T-helper 1 cell treated with Interleukin-12 subunit alpha and Interleukin-12 subunit beta and Interleukin-4 antibody, amounts not matched to agents 30 μg/mL and 1 μg/mL, for 36 hours (primary cell): ENCODE measurements around the gene IFT122.
"Not testable (repeated sequence)": the region's sequence is repeated elsewhere in the genome, so short reads cannot be mapped to it uniquely, and the experiment has no call there.

ENCODE experiments used
- H3K27ac Mint-ChIP-seq: one replicate; pipeline ENCODE4 v1.8.0; 2021; ENCODE audit warnings: mild to moderate bottlenecking, mixed read lengths
- H3K27me3 Mint-ChIP-seq: one replicate; pipeline ENCODE4 v1.8.0; 2021; ENCODE audit warnings: low read depth, mixed read lengths
- H3K36me3 Mint-ChIP-seq: one replicate; pipeline ENCODE4 v1.8.0; 2021; ENCODE audit warnings: low read depth, mixed read lengths
- H3K4me1 Mint-ChIP-seq: one replicate; pipeline ENCODE4 v1.8.0; 2021; ENCODE audit warnings: low read depth, mixed read lengths
- H3K4me3 Mint-ChIP-seq: one replicate; pipeline ENCODE4 v1.8.0; 2021; ENCODE audit warnings: mild to moderate bottlenecking, moderate library complexity, mixed read lengths
- H3K9me3 Mint-ChIP-seq: one replicate; pipeline ENCODE4 v1.8.0; 2021; ENCODE audit warnings: mixed read lengths

IFT122 gene, protein sequence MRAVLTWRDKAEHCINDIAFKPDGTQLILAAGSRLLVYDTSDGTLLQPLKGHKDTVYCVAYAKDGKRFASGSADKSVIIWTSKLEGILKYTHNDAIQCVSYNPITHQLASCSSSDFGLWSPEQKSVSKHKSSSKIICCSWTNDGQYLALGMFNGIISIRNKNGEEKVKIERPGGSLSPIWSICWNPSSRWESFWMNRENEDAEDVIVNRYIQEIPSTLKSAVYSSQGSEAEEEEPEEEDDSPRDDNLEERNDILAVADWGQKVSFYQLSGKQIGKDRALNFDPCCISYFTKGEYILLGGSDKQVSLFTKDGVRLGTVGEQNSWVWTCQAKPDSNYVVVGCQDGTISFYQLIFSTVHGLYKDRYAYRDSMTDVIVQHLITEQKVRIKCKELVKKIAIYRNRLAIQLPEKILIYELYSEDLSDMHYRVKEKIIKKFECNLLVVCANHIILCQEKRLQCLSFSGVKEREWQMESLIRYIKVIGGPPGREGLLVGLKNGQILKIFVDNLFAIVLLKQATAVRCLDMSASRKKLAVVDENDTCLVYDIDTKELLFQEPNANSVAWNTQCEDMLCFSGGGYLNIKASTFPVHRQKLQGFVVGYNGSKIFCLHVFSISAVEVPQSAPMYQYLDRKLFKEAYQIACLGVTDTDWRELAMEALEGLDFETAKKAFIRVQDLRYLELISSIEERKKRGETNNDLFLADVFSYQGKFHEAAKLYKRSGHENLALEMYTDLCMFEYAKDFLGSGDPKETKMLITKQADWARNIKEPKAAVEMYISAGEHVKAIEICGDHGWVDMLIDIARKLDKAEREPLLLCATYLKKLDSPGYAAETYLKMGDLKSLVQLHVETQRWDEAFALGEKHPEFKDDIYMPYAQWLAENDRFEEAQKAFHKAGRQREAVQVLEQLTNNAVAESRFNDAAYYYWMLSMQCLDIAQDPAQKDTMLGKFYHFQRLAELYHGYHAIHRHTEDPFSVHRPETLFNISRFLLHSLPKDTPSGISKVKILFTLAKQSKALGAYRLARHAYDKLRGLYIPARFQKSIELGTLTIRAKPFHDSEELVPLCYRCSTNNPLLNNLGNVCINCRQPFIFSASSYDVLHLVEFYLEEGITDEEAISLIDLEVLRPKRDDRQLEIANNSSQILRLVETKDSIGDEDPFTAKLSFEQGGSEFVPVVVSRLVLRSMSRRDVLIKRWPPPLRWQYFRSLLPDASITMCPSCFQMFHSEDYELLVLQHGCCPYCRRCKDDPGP

GRCh38 chr3:129439817-129440617 lies at the start of gene IFT122, which contains the start of gene MBD4:
TSS of gene IFT122 (plus strand) at chr3:129440224. CDS start at chr3:129440331, 107 bp downstream.
TSS of gene MBD4 (minus strand) at chr3:129439948. CDS start at chr3:129439833, 115 bp downstream.
- Mint-ChIP-seq H3K27me3 (no peaks in the 10 kb centered on the region), H3K36me3 (peaks cover 35% of the 10 kb centered on the region), H3K4me3 (peak within 1 kb of the TSS; percentile 95), H3K27ac (peak within 1 kb of the TSS; percentile 98), H3K9me3 (no peaks in the 10 kb centered on the region), H3K4me1 (peaks cover 60% of the 10 kb centered on the region)

- H3K9me3 Mint-ChIP-seq, H3K4me3 Mint-ChIP-seq, H3K27ac Mint-ChIP-seq, H3K27me3 Mint-ChIP-seq, H3K4me1 Mint-ChIP-seq: not testable (repeated sequence)
- H3K36me3 Mint-ChIP-seq = peaks cover 31% of the 10 kb centered on the region
Measured at GRCh38 chr3:129391583-129391982, 48.4 kb upstream of the IFT122 start.

GRCh38 chr3:129392106-129392887 lies 47.7 kb upstream of the IFT122 start:
- H3K4me1 Mint-ChIP-seq, H3K4me3 Mint-ChIP-seq, H3K27me3 Mint-ChIP-seq, H3K9me3 Mint-ChIP-seq, H3K27ac Mint-ChIP-seq: not testable (repeated sequence)
- peaks cover 28% of the 10 kb centered on the region for H3K36me3 Mint-ChIP-seq

DNA sequence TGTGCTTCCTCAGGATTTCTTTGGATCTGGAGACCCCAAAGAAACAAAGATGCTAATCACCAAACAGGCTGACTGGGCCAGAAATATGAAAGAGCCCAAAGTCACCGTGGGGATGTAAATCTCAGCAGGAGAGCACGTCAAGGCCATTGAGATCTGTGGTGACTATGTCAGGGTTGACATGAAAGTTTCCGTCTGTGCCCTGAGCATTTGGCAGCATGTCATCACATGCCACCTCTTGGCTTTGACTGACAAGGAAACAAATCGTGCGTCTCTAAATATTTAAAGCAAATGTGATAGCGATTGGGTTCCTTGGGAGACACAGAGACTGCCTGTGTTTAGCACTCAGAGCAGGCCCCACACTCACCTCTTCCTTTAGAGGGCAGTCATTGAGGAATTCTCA lies 46.8 kb upstream of the IFT122 start:
- Mint-ChIP-seq H3K27ac (no peak overlapping the region), H3K27me3 (no peaks in the 10 kb centered on the region)

GRCh38 chr3:129393760-129394564 lies 46.1 kb upstream of the IFT122 start:
- H3K27ac Mint-ChIP-seq, H3K9me3 Mint-ChIP-seq, H3K27me3 Mint-ChIP-seq, H3K4me3 Mint-ChIP-seq: not testable (repeated sequence)
- peaks cover 18% of the 10 kb centered on the region for H3K36me3 Mint-ChIP-seq
- peaks cover 22% of the 10 kb centered on the region for H3K4me1 Mint-ChIP-seq

More for the DNA sequence above, 46.8 kb upstream of the IFT122 start:
- H3K4me3 Mint-ChIP-seq = no peak overlapping the region
- H3K4me1 Mint-ChIP-seq = peaks cover 16% of the 10 kb centered on the region
- no peaks in the 10 kb centered on the region for H3K9me3 Mint-ChIP-seq
- peaks cover 19% of the 10 kb centered on the region for H3K36me3 Mint-ChIP-seq

DNA sequence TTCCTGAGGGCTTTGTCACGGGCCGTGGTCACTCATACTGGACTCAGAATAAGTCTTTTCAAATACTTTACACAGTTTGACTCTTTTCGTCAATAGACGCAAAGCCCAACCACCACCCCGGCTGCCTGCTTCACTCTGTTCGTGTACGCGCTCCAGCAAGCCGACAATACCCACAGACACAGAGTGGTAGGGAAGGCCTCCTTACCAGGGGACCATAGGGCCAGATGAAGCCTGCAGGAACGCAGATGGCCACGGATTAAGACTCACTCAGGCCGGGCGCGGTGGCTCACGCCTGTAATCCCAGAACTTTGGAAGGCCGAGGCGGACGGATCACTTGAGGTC lies 41.2 kb upstream of the IFT122 start:
- Mint-ChIP-seq H3K4me1 (peaks cover 27% of the 10 kb centered on the region), H3K27me3 (no peaks in the 10 kb centered on the region), H3K9me3 (no peaks in the 10 kb centered on the region), H3K4me3 (peak overlapping the region; percentile 97), H3K36me3 (peaks cover 9% of the 10 kb centered on the region), H3K27ac (peak overlapping the region; percentile 94)

- Mint-ChIP-seq H3K9me3 (no peaks in the 10 kb centered on the region), H3K4me3 (peak overlapping the region; percentile 97), H3K4me1 (peaks cover 27% of the 10 kb centered on the region), H3K36me3 (peaks cover 8% of the 10 kb centered on the region), H3K27ac (peak overlapping the region; percentile 94), H3K27me3 (no peaks in the 10 kb centered on the region)
Measured at GRCh38 chr3:129399145-129399894, 40.7 kb upstream of the IFT122 start.

- peaks cover 3% of the 10 kb centered on the region for H3K36me3 Mint-ChIP-seq
- no peaks in the 10 kb centered on the region for H3K27me3 Mint-ChIP-seq
- peak overlapping the region; percentile 97 for H3K4me3 Mint-ChIP-seq
- H3K4me1 Mint-ChIP-seq = peaks cover 24% of the 10 kb centered on the region
- no peaks in the 10 kb centered on the region for H3K9me3 Mint-ChIP-seq
- H3K27ac Mint-ChIP-seq = peak overlapping the region; percentile 94
Measured at GRCh38 chr3:129399895-129400357, 40.1 kb upstream of the IFT122 start.

DNA sequence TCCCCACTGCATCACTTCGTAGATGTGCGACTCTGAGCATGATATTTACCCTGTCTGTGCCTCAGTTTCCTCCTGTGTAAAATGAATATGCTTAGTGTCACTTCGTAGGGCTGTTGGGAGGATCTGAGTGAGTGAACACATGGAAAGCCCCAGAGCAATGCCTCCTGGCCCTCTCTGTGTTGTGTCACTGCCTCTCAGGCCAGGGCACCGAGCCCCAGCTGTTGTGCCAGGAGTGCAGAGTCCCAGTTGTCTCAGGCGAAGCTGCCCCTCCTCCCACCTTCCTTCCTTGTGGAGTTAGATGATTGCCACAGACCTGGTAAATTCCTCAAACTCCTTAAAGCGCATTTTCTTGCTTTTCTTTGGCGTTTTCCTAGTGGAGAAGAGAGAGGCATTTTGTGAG lies 37.8 kb upstream of the IFT122 start:
- no peak overlapping the region for H3K27ac Mint-ChIP-seq
- H3K9me3 Mint-ChIP-seq = no peaks in the 10 kb centered on the region
- no peak overlapping the region for H3K4me3 Mint-ChIP-seq
- peaks cover 22% of the 10 kb centered on the region for H3K4me1 Mint-ChIP-seq
- no peaks in the 10 kb centered on the region for H3K36me3 Mint-ChIP-seq
- no peaks in the 10 kb centered on the region for H3K27me3 Mint-ChIP-seq

DNA sequence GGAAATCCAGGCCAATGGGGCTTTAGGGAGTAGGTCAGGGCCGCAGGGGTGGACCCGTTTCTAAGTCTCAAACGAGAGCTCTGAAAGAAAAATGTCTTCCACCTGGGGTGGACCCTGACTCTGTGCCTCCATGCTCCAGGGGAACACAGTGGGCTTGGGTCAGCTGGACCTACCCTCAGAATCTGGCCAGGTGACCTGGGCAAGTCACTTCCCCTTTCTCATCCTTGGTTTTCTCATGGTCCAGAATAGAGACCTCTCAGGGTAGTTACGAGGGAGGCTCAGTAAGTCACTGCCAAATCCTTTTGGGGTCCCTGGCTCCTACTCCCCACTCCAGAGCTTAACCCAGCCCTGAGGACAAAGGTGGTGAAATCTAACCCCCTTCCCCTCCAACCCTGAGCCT lies 37.4 kb upstream of the IFT122 start:
- peaks cover 19% of the 10 kb centered on the region for H3K4me1 Mint-ChIP-seq
- H3K9me3 Mint-ChIP-seq = no peaks in the 10 kb centered on the region
- no peak overlapping the region for H3K4me3 Mint-ChIP-seq
- no peaks in the 10 kb centered on the region for H3K27me3 Mint-ChIP-seq
- no peak overlapping the region for H3K27ac Mint-ChIP-seq
- no peaks in the 10 kb centered on the region for H3K36me3 Mint-ChIP-seq

- H3K4me1 Mint-ChIP-seq = peaks cover 11% of the 10 kb centered on the region
- no peak overlapping the region for H3K4me3 Mint-ChIP-seq
- no peak overlapping the region for H3K27ac Mint-ChIP-seq
- H3K27me3 Mint-ChIP-seq = no peaks in the 10 kb centered on the region
- H3K9me3 Mint-ChIP-seq = no peaks in the 10 kb centered on the region
- H3K36me3 Mint-ChIP-seq = no peaks in the 10 kb centered on the region
Measured at GRCh38 chr3:129403450-129403849, 36.6 kb upstream of the IFT122 start.

DNA sequence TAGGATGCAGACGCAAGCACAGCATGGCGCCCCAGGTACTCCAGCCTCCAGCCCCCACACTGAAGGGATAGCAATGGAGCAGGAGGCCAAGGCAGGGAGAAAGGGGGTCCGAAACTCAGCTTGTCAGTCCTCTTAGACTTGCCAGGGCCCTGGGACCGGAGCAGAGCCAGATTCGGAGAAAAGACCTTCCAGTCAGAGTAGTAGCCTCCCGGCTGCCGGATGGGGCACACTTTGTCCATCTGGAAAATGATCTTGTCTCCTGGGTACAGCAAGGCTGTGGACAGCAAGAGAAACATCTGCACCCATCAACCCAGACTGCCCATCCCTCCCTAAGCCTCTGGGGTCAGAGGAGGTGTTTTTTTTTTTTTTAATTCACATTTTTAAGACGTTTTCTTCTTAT lies 35.9 kb upstream of the IFT122 start:
- no peaks in the 10 kb centered on the region for H3K27me3 Mint-ChIP-seq
- no peaks in the 10 kb centered on the region for H3K9me3 Mint-ChIP-seq
- no peaks in the 10 kb centered on the region for H3K36me3 Mint-ChIP-seq
- H3K27ac Mint-ChIP-seq = no peak overlapping the region
- peaks cover 7% of the 10 kb centered on the region for H3K4me1 Mint-ChIP-seq
- H3K4me3 Mint-ChIP-seq = no peak overlapping the region
